PC-9 (cell line): ENCODE data around the gene FBLN2. TPM values are rescaled to one million over a fixed set of nuclear protein-coding genes. Genes with fewer than 3 reads are reported as not detected.

Experiments
- BruUV-seq: library from RNA; stranded (reverse); fragments of 400-500 nt; replicated peaks from 2 replicates; lab custom pipeline; 2021; lab: Mats Ljungman, UMichigan
- CTCF ChIA-PET: fragments of 300-600 bp; sonication (Branson Sonifier 250); formaldehyde crosslinking; loops from one replicate; lab custom pipeline; 2022; ENCODE audit warnings: antibody characterized with exemption; lab: Charles Lee
- POLR2A ChIA-PET: fragments of 300-600 bp; sonication (Branson Sonifier 250); formaldehyde crosslinking; loops from one replicate; lab custom pipeline; 2022; ENCODE audit warnings: antibody characterized with exemption; ENCODE audit not compliant: unreplicated experiment; lab: Charles Lee
- DNase-seq, 2 experiments: peaks; one replicate each; pipeline versions ENCODE4 v3.0.0 to v3.0.0-alpha.2; 2015 to 2022; ENCODE audit warnings: mixed read lengths in 1 of 2
- H2AFZ ChIP-seq: fragments of 200-600 bp; sonication (generic); 2 replicates; pipeline ENCODE4 v1.8.1; 2017; ENCODE audit warnings: antibody characterized with exemption
- H3F3A ChIP-seq: fragments of 200-600 bp; sonication (generic); 2 replicates; pipeline ENCODE4 v1.8.1; 2017; ENCODE audit warnings: antibody characterized with exemption, mild to moderate bottlenecking, low read depth; ENCODE audit not compliant: insufficient read depth
- H3K27ac ChIP-seq: fragments of 200-600 bp; sonication (generic); 2 replicates; pipeline ENCODE4 v1.6.1; 2016; ENCODE audit warnings: mixed run types
- H3K27me3 ChIP-seq: fragments of 200-600 bp; sonication (generic); 2 replicates; pipeline ENCODE4 v1.6.1; 2016; ENCODE audit warnings: low read depth, mixed run types; ENCODE audit not compliant: insufficient read depth
- H3K36me3 ChIP-seq: fragments of 200-600 bp; sonication (generic); 2 replicates; pipeline ENCODE4 v1.6.1; 2016; ENCODE audit warnings: low read depth, mixed run types
- H3K4me1 ChIP-seq: fragments of 200-600 bp; sonication (generic); replicated peaks from 2 replicates; pipeline ENCODE4 v1.6.1; 2016; ENCODE audit warnings: mixed run types; ENCODE audit not compliant: insufficient read depth
- H3K4me2 ChIP-seq: fragments of 200-600 bp; sonication (generic); 2 replicates; pipeline ENCODE4 v1.6.1; 2017; ENCODE audit warnings: mixed run types
- H3K4me3 ChIP-seq: fragments of 200-600 bp; sonication (generic); 2 replicates; pipeline ENCODE4 v1.6.1; 2016; ENCODE audit warnings: mixed run types
- H3K79me2 ChIP-seq: fragments of 200-600 bp; sonication (generic); 2 replicates; pipeline ENCODE4 v1.6.1; 2017; ENCODE audit warnings: low read depth, mixed run types
- H3K9me2 ChIP-seq: fragments of 200-600 bp; sonication (generic); 2 replicates; pipeline ENCODE4 v1.8.1; 2017; ENCODE audit warnings: mild to moderate bottlenecking; ENCODE audit not compliant: insufficient read depth
- H3K9me3 ChIP-seq: fragments of 200-600 bp; sonication (generic); 2 replicates; pipeline ENCODE4 v1.8.1; 2016; ENCODE audit warnings: low read depth; ENCODE audit not compliant: insufficient read depth
- H4K20me1 ChIP-seq: fragments of 200-600 bp; sonication (generic); 2 replicates; pipeline ENCODE4 v1.8.1; 2017; ENCODE audit not compliant: insufficient read depth
- CTCF ChIP-seq: fragments of 200-600 bp; sonication (generic); conservative IDR thresholded peaks from 2 replicates; pipeline ENCODE4 v1.6.1; 2017; ENCODE audit warnings: mixed run types, antibody characterized with exemption, mild to moderate bottlenecking, moderate library complexity
- EZH2 ChIP-seq: fragments of 200-600 bp; sonication (generic); IDR thresholded peaks from 2 replicates; pipeline ENCODE4 v1.8.0; 2017; ENCODE audit warnings: antibody characterized with exemption, low read depth
- intact Hi-C: fragments of 100-400 bp; cut with micrococcal nuclease; formaldehyde crosslinking; loops from one replicate; pipeline ENCODE4 v1.10.0; 2022; ENCODE audit not compliant: unreplicated experiment
- total RNA-seq: library from RNA; stranded (reverse); gene quantifications from 2 replicates; pipeline ENCODE4 v1.2.3, GENCODE V29; 2021

Gene FBLN2
- total RNA-seq, 1 experiment from 2014 or later, result 0.57 TPM

DNA sequence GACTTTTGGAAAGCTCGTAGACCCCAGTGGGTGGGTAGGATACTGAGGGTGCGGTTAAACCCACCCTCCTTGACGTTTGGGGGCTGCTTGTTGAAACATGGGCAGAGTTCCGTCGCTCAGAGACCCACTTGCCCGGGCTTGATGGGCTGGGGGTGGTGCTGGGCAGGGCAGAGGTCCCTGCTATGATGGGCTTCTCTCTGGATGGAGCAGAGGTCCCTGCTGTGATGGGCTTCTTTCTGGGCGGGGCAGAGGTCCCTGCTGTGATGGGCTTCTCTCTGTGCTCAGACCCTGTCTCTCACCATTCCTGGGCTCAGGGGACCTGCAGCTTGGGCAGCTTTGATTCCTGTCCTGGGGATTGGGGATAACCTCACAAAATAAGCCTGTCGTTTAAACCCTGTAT is 45.2 kb downstream of the FBLN2 start:
- Histone ChIP-seq H4K20me1 (no peaks in the 10 kb centered on the region), H2AFZ (no peak overlapping the region), H3K9me3 (no peaks in the 10 kb centered on the region), H3K79me2 (no peaks in the 10 kb centered on the region), H3K4me2 (no peak overlapping the region; the same call in 1 of the 2 replicates), H3K4me3 (no peak overlapping the region), H3K9me2 (no peaks in the 10 kb centered on the region), H3K27me3 (no peaks in the 10 kb centered on the region), H3K4me1 (peaks cover 54% of the 10 kb centered on the region), H3F3A (peaks cover 19% of the 10 kb centered on the region; the same call in 1 of the 2 replicates), H3K27ac (peak overlapping the region; percentile 60; the same call in 1 of the 2 replicates), H3K36me3 (no peaks in the 10 kb centered on the region)
- no peak for DNase-seq
- TF ChIP-seq CTCF, result no peak
- no peak for TF ChIP-seq EZH2
- ChIA-PET CTCF (no interaction called here), POLR2A (no interaction called here)
- BruUV-seq, result no TSS peak
- intact Hi-C loops, result no loop called here

- POLR2A ChIA-PET, result no interaction called here
- no TSS peak for BruUV-seq
- intact Hi-C loops, result no loop called here
- Histone ChIP-seq H3K4me3 (no peak overlapping the region), H3K79me2 (no peaks in the 10 kb centered on the region), H3K4me2 (0 out of 2 replicates have a peak overlapping the region, but pooled peaks have one; percentile 14), H3K27me3 (no peaks in the 10 kb centered on the region), H3K36me3 (no peaks in the 10 kb centered on the region), H3K4me1 (peaks cover 60% of the 10 kb centered on the region), H2AFZ (no peak overlapping the region), H3K9me2 (no peaks in the 10 kb centered on the region), H3K27ac (no peak overlapping the region), H3F3A (peaks cover 22% of the 10 kb centered on the region; the same call in 1 of the 2 replicates), H3K9me3 (no peaks in the 10 kb centered on the region), H4K20me1 (no peaks in the 10 kb centered on the region)
- no peak for DNase-seq
- CTCF ChIA-PET, result interaction anchor here (0.7 kb wide), 1 partner anchor 21 kb away, joined by 3 read pairs; no protein-coding TSS in a partner anchor
- TF ChIP-seq CTCF (no peak), EZH2 (no peak)
These were observed 46.1 kb downstream of the FBLN2 start for GRCh38 chr3:13594991-13595421.

DNA sequence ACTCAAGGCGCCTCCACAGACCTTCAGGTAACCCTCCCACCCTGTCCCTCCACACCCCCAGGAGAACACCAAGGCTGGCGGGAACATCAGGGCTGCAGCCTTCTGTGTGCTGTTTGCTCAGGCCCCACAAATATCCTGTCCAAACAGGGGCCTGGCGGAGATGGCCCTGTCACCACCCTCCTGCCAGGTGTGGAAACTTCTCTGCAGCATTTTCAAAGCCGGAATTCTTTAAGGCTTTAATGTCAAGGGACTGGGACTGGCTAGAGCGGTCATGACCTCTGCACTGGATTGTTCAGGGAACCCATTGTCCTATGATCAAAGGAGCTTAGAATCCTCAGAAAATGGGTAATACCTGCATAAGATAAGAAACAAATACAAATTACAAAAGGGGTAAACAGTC is 46.6 kb downstream of the FBLN2 start:
- Histone ChIP-seq H3K27me3 (no peaks in the 10 kb centered on the region), H3K79me2 (no peaks in the 10 kb centered on the region)
- POLR2A ChIA-PET, result no interaction called here

More for the DNA sequence above, 46.6 kb downstream of the FBLN2 start:
- no peaks in the 10 kb centered on the region for H3K36me3 ChIP-seq
- H2AFZ ChIP-seq, result no peak overlapping the region
- CTCF ChIA-PET, result interaction anchor here (0.7 kb wide), 1 partner anchor 22 kb away, joined by 3 read pairs; no protein-coding TSS in a partner anchor
- peak overlapping the region; percentile 14; the same call in 1 of the 2 replicates for H3K4me2 ChIP-seq
- H3K9me2 ChIP-seq, result no peaks in the 10 kb centered on the region
- H3K27ac ChIP-seq, result no peak overlapping the region
- no TSS peak for BruUV-seq
- H3K9me3 ChIP-seq, result no peaks in the 10 kb centered on the region
- H3K4me3 ChIP-seq, result no peak overlapping the region
- peaks cover 27% of the 10 kb centered on the region for H3F3A ChIP-seq
- TF ChIP-seq CTCF (no peak), EZH2 (no peak)
- DNase-seq, result no peak
- H4K20me1 ChIP-seq, result no peaks in the 10 kb centered on the region
- H3K4me1 ChIP-seq, result peaks cover 64% of the 10 kb centered on the region
- intact Hi-C loops, result no loop called here
